Common myeloid progenitor, CD34-positive (primary cell): ENCODE data around the gene SPATA16.
"Not testable (repeated sequence)": the region's sequence is repeated elsewhere in the genome, so short reads cannot be mapped to it uniquely, and the experiment has no call there.

Experiments used
- CTCF ChIA-PET: fragments of 350-600 bp; sonication (Branson Sonifier 250); formaldehyde crosslinking; loops from one replicate; lab custom pipeline; 2021; ENCODE audit warnings: antibody characterized with exemption; lab: Charles Lee
- POLR2A ChIA-PET: fragments of 350-600 bp; sonication (Branson Sonifier 250); formaldehyde crosslinking; loops from one replicate; lab custom pipeline; 2021; ENCODE audit warnings: antibody characterized with exemption; lab: Charles Lee
- DNase-seq, 3 donors: peaks; one replicate each; pipeline versions ENCODE4 v3.0.0 to v3.0.0-alpha.2; 2013
- H3K27ac ChIP-seq, 2 experiments: 1 replicate in 1 of 2; 2 replicates in 1 of 2; pipeline ENCODE4 v1.7.0; 2013; ENCODE audit warnings: inconsistent platforms in 2 of 2, low read length in 2 of 2, mild to moderate bottlenecking in 2 of 2, low read depth in 1 of 2, moderate library complexity in 1 of 2; ENCODE audit not compliant: severe bottlenecking in 2 of 2, insufficient read depth in 1 of 2, poor library complexity in 1 of 2
- H3K27me3 ChIP-seq, 5 experiments: replicated peaks in 2 of 5; 1 replicate in 3 of 5; 2 replicates in 2 of 5; pipeline versions ENCODE4 v1.6.1 to v1.7.0; 2013; ENCODE audit warnings: low read length in 4 of 5, mild to moderate bottlenecking in 2 of 5, moderate library complexity in 2 of 5, inconsistent platforms in 1 of 5; ENCODE audit not compliant: insufficient read depth in 5 of 5, control insufficient read depth in 4 of 5
- H3K36me3 ChIP-seq, 4 experiments: 1 replicate in 2 of 4; 2 replicates in 2 of 4; pipeline versions ENCODE4 v1.6.1 to v1.7.0; 2013; ENCODE audit warnings: low read length in 3 of 4, control low read depth in 1 of 4, mild to moderate bottlenecking in 1 of 4; ENCODE audit not compliant: control insufficient read depth in 4 of 4, insufficient read depth in 4 of 4
- H3K4me1 ChIP-seq, 4 experiments: 1 replicate in 3 of 4; 2 replicates in 1 of 4; pipeline versions ENCODE4 v1.6.1 to v1.7.1; 2013; ENCODE audit warnings: low read length in 3 of 4, mild to moderate bottlenecking in 3 of 4, control low read depth in 1 of 4, inconsistent platforms in 1 of 4, moderate library complexity in 1 of 4; ENCODE audit not compliant: control insufficient read depth in 4 of 4, insufficient read depth in 4 of 4; ENCODE audit errors: control extremely low read depth in 1 of 4
- H3K4me3 ChIP-seq, 7 experiments: 1 replicate in 4 of 7; 2 replicates in 3 of 7; pipeline versions ENCODE4 v1.5.1 to v1.7.0; 2013; ENCODE audit warnings: mild to moderate bottlenecking in 7 of 7, low read length in 6 of 7, moderate library complexity in 6 of 7, inconsistent platforms in 2 of 7, low read depth in 2 of 7, control low read depth in 1 of 7; ENCODE audit not compliant: insufficient read depth in 4 of 7, control insufficient read depth in 1 of 7; ENCODE audit errors: extremely low read depth in 1 of 7
- H3K9me3 ChIP-seq, 5 experiments: 1 replicate in 4 of 5; 2 replicates in 1 of 5; pipeline versions ENCODE4 v1.6.1 to v1.7.1; 2013; ENCODE audit warnings: low read length in 4 of 5, mild to moderate bottlenecking in 2 of 5, inconsistent platforms in 1 of 5, low read depth in 1 of 5, moderate library complexity in 1 of 5; ENCODE audit not compliant: control insufficient read depth in 4 of 5, insufficient read depth in 2 of 5; ENCODE audit errors: control extremely low read depth in 1 of 5
- WGBS: methylation state at CpG from one replicate; pipeline ENCODE4 v1.1.5; 2013; ENCODE audit not compliant: insufficient coverage; 5-methylcytosine and 5-hydroxymethylcytosine counted together

The SPATA16 gene

GRCh38 chr3:173027429-173027828 lies 113.6 kb downstream of the SPATA16 start:
- no peaks in the 10 kb centered on the region for H3K4me1 ChIP-seq
- H3K4me3 ChIP-seq: no peak overlapping the region
- ChIA-PET POLR2A (no interaction called here), CTCF (no interaction called here)
- H3K27me3 ChIP-seq: no peaks in the 10 kb centered on the region
- no CpG with 5 or more reads among the region's 1 CpG for WGBS
- no peak overlapping the region for H3K27ac ChIP-seq
- H3K36me3 ChIP-seq: no peaks in the 10 kb centered on the region
- no peak for DNase-seq
- H3K9me3 ChIP-seq: no peaks in the 10 kb centered on the region

- Histone ChIP-seq H3K27ac (no peak overlapping the region), H3K36me3 (no peaks in the 10 kb centered on the region), H3K4me3 (no peak overlapping the region), H3K9me3 (no peaks in the 10 kb centered on the region), H3K27me3 (no peaks in the 10 kb centered on the region), H3K4me1 (no peaks in the 10 kb centered on the region)
- ChIA-PET POLR2A (no interaction called here), CTCF (no interaction called here)
- 92% methylated on average over 5 of the region's 5 CpGs for WGBS
- no peak for DNase-seq
Observed at GRCh38 chr3:173025941-173026340, 115.1 kb downstream of the SPATA16 start.

DNA sequence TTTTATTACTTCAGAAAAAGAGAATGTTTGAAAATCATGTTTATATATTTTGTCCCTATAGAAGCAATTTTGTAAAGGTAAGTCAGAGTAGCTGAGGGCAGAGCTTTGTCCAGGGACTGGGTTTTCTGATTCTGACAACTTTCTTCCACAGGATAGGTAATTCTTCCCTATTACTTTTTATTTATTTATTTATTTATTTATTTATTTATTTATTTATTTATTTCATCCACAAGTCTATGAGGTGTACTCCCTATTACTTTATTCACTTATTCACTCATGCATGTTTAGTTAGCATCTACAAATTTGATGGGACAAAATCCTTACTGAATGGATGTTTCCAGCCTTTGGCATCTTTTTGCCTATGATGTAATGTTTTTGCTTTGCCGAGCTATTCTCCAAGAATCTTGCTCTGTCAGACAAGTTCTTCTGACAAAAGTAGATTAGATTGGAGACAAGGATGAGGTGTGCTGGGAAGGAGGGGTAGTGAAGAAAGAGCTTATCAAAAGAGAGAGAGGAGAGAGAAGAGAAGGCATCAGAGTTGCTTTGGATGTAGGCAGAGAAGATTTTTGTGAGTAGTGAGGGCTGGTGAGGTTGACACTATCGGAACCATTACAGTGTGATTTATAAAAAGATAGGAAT lies 119.4 kb downstream of the SPATA16 start:
- ChIA-PET POLR2A (interaction anchor here (0.6 kb wide), 1 partner anchor 1377 kb away, joined by 4 read pairs; no protein-coding TSS in a partner anchor), CTCF (no interaction called here)
- Histone ChIP-seq H3K36me3 (no peaks in the 10 kb centered on the region), H3K27ac (no peak overlapping the region), H3K4me1 (no peaks in the 10 kb centered on the region), H3K27me3 (no peaks in the 10 kb centered on the region), H3K9me3 (no peaks in the 10 kb centered on the region), H3K4me3 (no peak overlapping the region)
- no CpG with 5 or more reads among the region's 2 CpGs for WGBS
- no peak for DNase-seq

GRCh38 chr3:173020128-173020527 lies 120.9 kb downstream of the SPATA16 start:
- H3K9me3 ChIP-seq, H3K4me3 ChIP-seq, H3K27ac ChIP-seq, H3K4me1 ChIP-seq, H3K27me3 ChIP-seq, H3K36me3 ChIP-seq, DNase-seq: not testable (repeated sequence)
- WGBS: 98% methylated on average over 7 of the region's 7 CpGs
- CTCF ChIA-PET: interaction anchor here (0.7 kb wide), 1 partner anchor 14 kb away, joined by 5 read pairs; no protein-coding TSS in a partner anchor
- POLR2A ChIA-PET: interaction anchor here (0.7 kb wide), 1 partner anchor 233 kb away, joined by 3 read pairs; no protein-coding TSS in a partner anchor

GRCh38 chr3:173019378-173019777 lies 121.7 kb downstream of the SPATA16 start:
- CTCF ChIA-PET: no interaction called here
- Histone ChIP-seq H3K4me3 (no peak overlapping the region), H3K9me3 (no peaks in the 10 kb centered on the region), H3K36me3 (no peaks in the 10 kb centered on the region), H3K27me3 (no peaks in the 10 kb centered on the region), H3K4me1 (no peaks in the 10 kb centered on the region), H3K27ac (no peak overlapping the region)
- POLR2A ChIA-PET: interaction anchor here (0.7 kb wide), 1 partner anchor 234 kb away, joined by 3 read pairs; no protein-coding TSS in a partner anchor
- no CpG with 5 or more reads among the region's 5 CpGs for WGBS
- DNase-seq: no peak

DNA sequence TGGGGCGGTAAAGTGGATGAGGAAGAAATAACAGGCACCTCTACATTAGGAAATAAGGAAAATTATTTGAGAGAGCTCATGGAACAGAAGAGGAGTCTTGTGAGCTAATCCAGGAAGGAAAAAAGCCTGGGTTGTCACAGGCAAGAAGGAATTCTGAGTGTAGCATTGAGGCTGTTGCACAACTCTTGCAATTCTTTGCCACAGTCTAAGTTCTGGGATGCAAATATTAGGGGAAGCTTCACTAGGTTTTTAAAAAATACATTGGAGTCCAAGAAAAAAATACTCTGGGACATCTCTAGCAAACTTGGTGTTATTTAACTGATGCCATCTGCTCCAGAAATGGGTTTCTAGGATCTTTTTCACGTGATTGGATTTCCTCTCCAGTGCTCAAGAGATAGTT lies 122.3 kb downstream of the SPATA16 start:
- ChIA-PET POLR2A (no interaction called here), CTCF (no interaction called here)
- no peak for DNase-seq
- no peaks in the 10 kb centered on the region for H3K27me3 ChIP-seq
- no peaks in the 10 kb centered on the region for H3K9me3 ChIP-seq
- no peaks in the 10 kb centered on the region for H3K4me1 ChIP-seq
- WGBS: 100% methylated on average over 1 of the region's 2 CpGs
- no peak overlapping the region for H3K4me3 ChIP-seq
- no peak overlapping the region for H3K27ac ChIP-seq
- H3K36me3 ChIP-seq: no peaks in the 10 kb centered on the region

DNA sequence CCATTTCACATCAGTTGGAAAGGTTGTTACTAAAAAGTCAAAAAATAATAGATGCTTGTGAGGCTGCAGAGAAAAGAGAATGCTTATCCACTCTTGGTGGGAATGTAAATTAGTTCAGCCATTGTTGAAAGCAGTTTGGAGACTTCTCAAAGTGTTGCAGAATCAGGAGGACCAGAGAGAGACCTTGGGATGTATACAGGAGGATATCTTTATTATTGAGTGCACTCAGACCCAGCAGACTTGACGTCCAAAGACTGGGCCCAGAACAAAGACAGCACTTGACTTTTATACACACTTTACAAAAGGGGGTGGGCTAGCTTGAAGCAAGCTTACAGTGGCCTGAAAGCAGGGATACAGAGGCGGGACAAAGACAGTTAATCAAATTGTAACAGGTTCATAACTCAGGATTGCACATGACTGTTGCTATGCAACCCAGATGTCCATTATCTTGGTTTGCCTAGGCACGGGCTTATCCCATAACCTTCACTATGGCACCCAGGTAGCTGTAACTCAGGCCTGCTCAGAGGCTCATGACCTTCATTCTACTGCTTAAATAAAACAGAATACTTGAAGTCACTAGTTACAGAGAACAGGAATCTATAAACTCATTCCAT lies 127.7 kb downstream of the SPATA16 start:
- Histone ChIP-seq H3K4me1 (no peaks in the 10 kb centered on the region), H3K27me3 (no peaks in the 10 kb centered on the region), H3K27ac (no peak overlapping the region), H3K36me3 (no peaks in the 10 kb centered on the region), H3K9me3 (no peaks in the 10 kb centered on the region), H3K4me3 (no peak overlapping the region)
- 90% methylated on average over 2 of the region's 3 CpGs for whole genome bisulfite sequencing
- ChIA-PET POLR2A (no interaction called here), CTCF (no interaction called here)
- DNase-seq: no peak
